ENCODE results near the gene TRIM24.
"Not testable (repeated sequence)": the region's sequence is repeated elsewhere in the genome, so short reads cannot be mapped to it uniquely, and the experiment has no call there.

TRIM24 gene

GRCh38 chr7:138460176-138460648 is at the start of gene TRIM24:
TSS of gene TRIM24 (plus strand) at chr7:138460259. CDS start at chr7:138460549, 290 bp downstream.
- no peak for DNase-seq (ENCODE audit: low read depth in 2 of 2)

GRCh38 chr7:138412077-138412476 is 48.0 kb upstream of the TRIM24 start:
- DNase-seq (ENCODE audit: low read depth in 2 of 2) = not testable (repeated sequence)

- not testable (repeated sequence) for DNase-seq (ENCODE audit: low read depth in 2 of 2)
These were observed 47.1 kb upstream of the TRIM24 start for GRCh38 chr7:138412921-138413320.

- no peak for DNase-seq (ENCODE audit: low read depth in 2 of 2)
These were observed 42.9 kb upstream of the TRIM24 start for GRCh38 chr7:138417078-138417700.

GRCh38 chr7:138417764-138418163 is 42.3 kb upstream of the TRIM24 start:
- DNase-seq (ENCODE audit: low read depth in 2 of 2) = no peak

- DNase-seq (ENCODE audit: low read depth in 2 of 2) = not testable (repeated sequence)
These were observed 41.7 kb upstream of the TRIM24 start for GRCh38 chr7:138418403-138418802.

GRCh38 chr7:138425026-138425425 is 35.0 kb upstream of the TRIM24 start:
- DNase-seq (ENCODE audit: low read depth in 2 of 2) = no peak

GRCh38 chr7:138429577-138430250 is 30.3 kb upstream of the TRIM24 start:
- DNase-seq (ENCODE audit: low read depth in 2 of 2) = no peak

GRCh38 chr7:138431517-138431916 is 28.5 kb upstream of the TRIM24 start:
- DNase-seq (ENCODE audit: low read depth in 2 of 2) = no peak

- no peak for DNase-seq (ENCODE audit: low read depth in 2 of 2)
These were observed 26.2 kb upstream of the TRIM24 start for GRCh38 chr7:138433583-138434443.

- DNase-seq (ENCODE audit: low read depth in 2 of 2) = no peak
These were observed 25.5 kb upstream of the TRIM24 start for GRCh38 chr7:138434597-138435019.

GRCh38 chr7:138435231-138435919 is 24.7 kb upstream of the TRIM24 start:
- DNase-seq (ENCODE audit: low read depth in 2 of 2) = no peak

GRCh38 chr7:138436388-138436787 is 23.7 kb upstream of the TRIM24 start:
- no peak for DNase-seq (ENCODE audit: low read depth in 2 of 2)

- DNase-seq (ENCODE audit: low read depth in 2 of 2) = no peak
These were observed 19.6 kb upstream of the TRIM24 start for GRCh38 chr7:138440460-138440859.

GRCh38 chr7:138442822-138443221 is 17.2 kb upstream of the TRIM24 start:
- no peak for DNase-seq (ENCODE audit: low read depth in 2 of 2)

GRCh38 chr7:138449580-138449979 is 10.5 kb upstream of the TRIM24 start:
- peak; percentile 27 to 32 for DNase-seq (ENCODE audit: low read depth in 2 of 2)

GRCh38 chr7:138455609-138456008 is 4.5 kb upstream of the TRIM24 start:
- no peak for DNase-seq (ENCODE audit: low read depth in 2 of 2)

GRCh38 chr7:138456220-138456619 is 3.8 kb upstream of the TRIM24 start:
- DNase-seq (ENCODE audit: low read depth in 2 of 2) = no peak

GRCh38 chr7:138458576-138459412 is 1.3 kb upstream of the TRIM24 start:
- no peak for DNase-seq (ENCODE audit: low read depth in 2 of 2)

GRCh38 chr7:138459413-138460175 is 465 bp upstream of the TRIM24 start:
- DNase-seq (ENCODE audit: low read depth in 2 of 2) = peak; percentile 97

Measured in stimulated activated CD4-positive, alpha-beta T cell treated with anti-CD3 and anti-CD28 coated beads, Interleukin-1b, Interleukin-23, amount 100 ng/mL, for 4 hours (primary cell).